Measurements from ENCODE around the gene TMCC2.

TMCC2 gene

GRCh38 chr1:205241366-205242030, 13.8 kb downstream of the TMCC2 start:
- no peak for DNase-seq

GRCh38 chr1:205243350-205244191, 15.8 kb downstream of the TMCC2 start:
- no peak for DNase-seq

- DNase-seq: no peak
Observed at GRCh38 chr1:205244384-205244783, 16.6 kb downstream of the TMCC2 start.

DNA sequence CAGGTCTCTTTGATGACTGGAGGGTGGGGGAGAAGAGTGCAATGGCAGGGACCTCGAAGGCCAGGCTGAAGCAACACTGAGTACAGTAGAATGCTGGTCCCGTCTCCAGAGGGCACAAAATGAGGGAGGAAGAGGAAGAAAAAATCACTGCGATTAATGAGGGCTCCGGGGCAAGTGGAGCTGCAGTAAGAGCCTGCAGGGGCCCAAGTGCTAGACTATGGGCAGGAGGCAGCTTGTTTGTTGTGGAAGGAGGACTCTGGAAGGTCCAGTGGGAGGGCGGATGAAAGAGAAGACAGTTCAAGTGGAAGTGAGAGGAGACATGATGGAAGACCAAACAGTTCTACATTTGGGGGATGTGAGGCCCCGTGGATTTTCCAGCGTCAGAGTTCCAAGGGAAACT, 17.4 kb downstream of the TMCC2 start:
- DNase-seq: no peak

DNA sequence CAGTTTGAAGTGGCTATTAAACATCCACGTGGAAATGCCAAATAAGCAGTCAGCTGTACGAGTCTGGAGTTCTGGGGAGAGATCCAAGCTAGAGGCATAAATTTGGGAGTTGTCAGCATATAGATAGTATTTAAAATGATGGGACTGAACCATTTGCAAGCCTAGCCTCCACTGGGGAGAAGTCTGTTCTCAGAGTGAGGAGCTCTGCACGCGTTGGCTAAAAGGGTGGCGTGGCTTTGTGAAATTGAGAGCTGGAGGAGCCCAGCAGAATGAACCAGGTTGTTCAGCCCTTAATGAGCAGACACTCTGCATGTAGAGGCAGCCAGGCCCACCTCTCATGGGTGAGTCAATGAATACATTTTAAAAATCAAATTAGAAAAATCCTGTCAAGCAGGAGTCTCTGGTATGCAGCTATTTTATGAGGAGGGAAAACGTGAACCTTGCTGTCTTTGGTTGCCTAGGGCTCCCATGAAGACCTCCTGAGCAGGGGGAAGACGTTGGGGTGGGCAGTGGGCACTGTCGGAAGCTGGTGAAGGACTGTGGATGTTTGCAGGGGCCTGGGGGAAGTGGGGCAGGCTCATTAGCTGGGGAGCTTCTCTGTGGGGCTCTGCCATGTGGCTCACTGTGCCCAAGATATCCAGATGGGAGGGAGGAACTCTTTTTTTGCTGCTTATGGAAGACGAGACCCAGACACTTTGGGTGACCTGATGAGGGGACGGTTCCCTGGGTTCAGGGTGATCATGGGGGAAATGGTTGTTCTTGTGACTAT, 18.8 kb downstream of the TMCC2 start:
- no peak for DNase-seq

- DNase-seq: no peak
Observed at GRCh38 chr1:205247130-205247921, 19.6 kb downstream of the TMCC2 start.

- DNase-seq: no peak
Observed at GRCh38 chr1:205248793-205249601, 21.3 kb downstream of the TMCC2 start.

DNA sequence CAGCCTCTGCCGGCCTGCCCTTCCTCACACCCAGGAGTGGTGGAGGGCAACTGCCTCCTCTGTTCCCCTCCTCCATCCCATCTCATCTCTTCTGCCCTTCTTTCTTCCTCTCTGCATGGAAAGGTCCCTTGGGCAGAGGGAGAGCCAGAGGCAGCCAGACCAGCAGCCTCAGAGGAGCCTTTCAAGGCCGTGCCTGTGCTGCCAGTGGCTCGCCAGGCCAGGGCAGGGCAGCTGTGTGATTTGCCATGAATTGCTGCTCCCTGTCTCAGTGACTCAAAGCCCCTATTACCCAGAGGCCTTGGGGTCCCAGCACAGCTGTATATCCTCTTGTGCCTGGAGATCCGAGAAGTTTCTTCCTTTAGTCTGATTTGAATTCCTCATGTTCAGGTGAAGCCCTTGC, 21.9 kb downstream of the TMCC2 start:
- DNase-seq: no peak

GRCh38 chr1:205250699-205251098, 23.0 kb downstream of the TMCC2 start:
- DNase-seq: no peak

DNA sequence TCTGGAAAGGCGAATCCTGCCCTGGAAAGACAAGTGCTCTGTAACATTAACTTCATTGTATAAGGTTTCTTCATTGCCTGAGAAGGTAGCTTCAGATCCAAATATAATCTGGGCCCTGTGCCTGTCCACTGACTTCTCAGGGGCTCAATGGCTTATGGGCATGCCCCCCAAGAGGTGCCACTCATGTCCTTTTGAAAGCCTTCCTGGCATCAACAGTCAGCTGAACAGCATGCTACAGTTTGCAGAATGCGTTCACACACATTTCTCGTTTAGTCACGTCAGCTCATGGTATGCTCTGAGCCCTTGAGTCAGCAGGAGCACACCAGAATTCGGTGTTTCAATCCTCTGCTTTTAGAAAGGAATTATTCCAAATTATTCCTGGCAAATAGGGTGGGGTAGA, 23.8 kb downstream of the TMCC2 start:
- no peak for DNase-seq

DNA sequence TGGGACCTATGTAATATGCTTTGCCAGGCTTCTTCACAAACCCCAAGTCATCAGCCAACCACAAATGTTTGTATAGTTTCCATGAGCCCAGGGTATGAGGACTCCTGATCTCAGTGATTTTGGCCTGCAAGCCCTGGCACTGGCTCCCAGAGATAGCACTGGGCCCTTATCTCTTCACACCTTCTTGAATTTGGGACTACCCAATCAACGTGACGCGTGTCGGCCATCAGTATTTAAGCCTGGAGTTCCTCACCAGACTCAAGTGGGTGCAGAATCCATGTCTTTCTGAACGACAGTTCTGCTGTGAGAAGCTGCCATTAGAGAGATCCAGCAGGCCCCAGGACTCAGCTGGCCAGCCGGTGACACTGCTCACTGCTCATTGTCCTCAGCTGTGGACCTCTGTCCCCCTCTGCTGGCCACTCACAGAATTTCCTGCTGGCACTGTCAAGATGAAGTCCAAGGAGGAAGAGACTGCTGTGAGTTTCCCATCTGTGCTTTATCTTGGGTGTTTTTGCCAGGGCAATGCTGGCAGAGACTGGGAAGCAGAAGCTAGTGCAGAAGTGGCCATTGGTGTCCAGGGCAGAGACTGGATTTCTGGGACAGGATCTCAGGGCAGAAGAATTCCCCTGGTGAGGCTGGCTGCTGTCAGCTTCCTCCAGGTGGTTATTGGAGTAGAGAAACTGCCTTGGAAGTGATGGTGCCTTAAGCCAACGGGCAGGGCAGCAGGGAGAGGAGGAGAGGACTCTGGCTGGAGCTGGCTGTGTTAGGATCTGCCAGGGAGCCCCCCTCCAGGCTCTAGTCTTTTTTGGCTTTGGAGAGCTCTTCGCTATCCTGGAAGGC, 28.4 kb downstream of the TMCC2 start:
- peak; percentile 55 to 87 (median 74) for DNase-seq

GRCh38 chr1:205256951-205257625, 29.3 kb downstream of the TMCC2 start:
- no peak for DNase-seq

- no peak for DNase-seq
Observed at GRCh38 chr1:205257735-205258134, 30.0 kb downstream of the TMCC2 start.

DNA sequence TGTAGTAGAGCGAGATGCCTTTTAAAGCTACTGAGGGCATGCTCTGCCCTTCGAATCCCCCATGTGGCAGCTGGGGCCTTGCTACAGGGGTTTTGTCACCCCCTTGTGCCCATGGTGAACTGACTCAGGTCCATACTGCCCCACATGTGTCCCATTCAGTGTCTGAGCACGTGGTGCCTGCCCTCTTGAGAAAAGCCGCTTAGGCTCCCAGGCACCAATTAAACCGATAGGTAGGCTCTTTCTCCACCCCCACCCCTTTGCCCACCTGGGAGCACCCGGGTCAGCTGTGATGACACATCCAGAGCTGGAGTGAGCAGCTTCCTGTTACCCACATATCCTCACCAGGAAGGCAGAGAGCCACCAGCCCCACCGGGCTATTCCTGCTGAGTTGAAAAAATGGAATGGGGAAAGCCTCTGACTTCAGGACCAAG, 30.5 kb downstream of the TMCC2 start:
- DNase-seq: no peak

GRCh38 chr1:205258719-205259118, 31.0 kb downstream of the TMCC2 start:
- DNase-seq: no peak

DNA sequence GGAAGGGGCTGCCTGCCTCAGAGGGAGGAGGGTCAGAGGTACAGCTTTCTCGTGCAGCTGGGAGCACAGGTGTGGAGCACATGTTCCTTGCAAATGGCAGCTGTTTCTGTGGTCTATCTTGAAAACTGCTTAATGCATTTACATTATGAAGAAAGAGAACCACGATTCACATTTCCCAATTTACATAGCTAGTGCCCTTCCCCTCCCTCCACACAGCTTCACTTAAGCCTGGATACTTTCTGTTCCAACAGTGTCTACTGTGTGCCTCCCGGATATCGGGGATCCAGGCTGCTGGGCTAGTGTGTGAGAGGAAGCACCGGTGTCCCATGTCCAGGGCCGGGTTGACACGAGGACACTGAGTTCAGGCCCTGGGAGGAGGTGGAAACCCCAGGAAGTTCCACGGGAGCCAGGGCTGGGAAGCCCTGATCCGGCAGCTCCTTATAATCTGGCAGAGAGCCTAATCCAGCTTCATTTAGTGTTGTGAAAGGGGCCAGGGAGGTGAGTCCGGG, 31.6 kb downstream of the TMCC2 start:
- no peak for DNase-seq

- DNase-seq: no peak
Observed at GRCh38 chr1:205259998-205260397, 32.3 kb downstream of the TMCC2 start.

DNA sequence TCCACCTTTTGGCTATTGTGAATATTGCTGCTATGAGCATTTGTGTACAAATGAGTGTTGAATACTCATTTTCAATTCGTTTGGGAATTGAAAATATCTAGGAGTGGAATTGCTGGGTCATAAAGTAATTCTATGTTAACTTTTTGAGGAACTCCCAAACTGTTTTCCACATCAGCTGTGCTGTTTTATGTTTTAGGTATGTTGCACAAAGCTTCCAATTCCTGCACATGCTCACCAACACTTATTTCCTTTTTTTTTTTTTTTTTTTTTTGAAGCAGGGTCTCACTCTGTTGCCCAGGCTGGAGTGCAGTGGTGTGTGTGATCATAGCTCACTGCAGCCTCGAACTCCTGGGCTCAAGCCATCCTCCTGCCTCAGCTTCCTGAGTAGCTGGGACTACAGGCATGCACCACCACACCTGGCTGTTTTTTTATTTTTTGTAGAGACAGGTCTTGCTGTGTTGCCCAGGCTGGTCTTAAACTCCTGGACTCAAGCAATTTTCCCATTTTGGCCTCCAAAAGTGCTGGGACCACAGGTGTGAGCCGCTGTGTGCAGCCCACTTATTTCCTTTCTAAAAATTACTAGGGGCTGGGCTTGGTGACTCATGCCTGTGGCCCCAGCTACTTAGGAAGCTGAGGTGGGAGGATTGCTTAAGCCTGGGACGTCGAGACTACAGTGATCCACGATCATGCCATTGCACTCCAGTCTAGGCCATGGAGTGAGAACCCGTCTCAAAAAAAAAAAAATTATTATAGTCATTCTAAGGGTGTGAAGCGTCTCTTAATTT, 33.4 kb downstream of the TMCC2 start:
- DNase-seq: no peak
